GM13977 (cell line): ENCODE data around the gene USP49.
A peak's percentile ranks its signal among the peaks of the same experiment; 100 is the strongest.

Experiments
- DNase-seq: peaks from one replicate; pipeline ENCODE4 v3.0.0; 2012; ENCODE audit warnings: low spot score
- in situ Hi-C: fragments of 300-500 bp; cut with MboI; formaldehyde crosslinking; loops from one replicate; pipeline ENCODE4 v1.12.0; 2022; ENCODE audit warnings: low sequenced_read_pairs, low pct_unique_long_range_greater_than_20kb, mixed read lengths, inconsistent platforms; ENCODE audit not compliant: unreplicated experiment
- TF ChIP-seq, protein P1 (sequence below): IDR thresholded peaks from 2 replicates; pipeline ENCODE4 v1.5.1; 2012; ENCODE audit warnings: mild to moderate bottlenecking, control low read depth; ENCODE audit not compliant: insufficient read depth; ENCODE audit errors: extremely low read depth, missing control alignments

Gene USP49

DNA sequence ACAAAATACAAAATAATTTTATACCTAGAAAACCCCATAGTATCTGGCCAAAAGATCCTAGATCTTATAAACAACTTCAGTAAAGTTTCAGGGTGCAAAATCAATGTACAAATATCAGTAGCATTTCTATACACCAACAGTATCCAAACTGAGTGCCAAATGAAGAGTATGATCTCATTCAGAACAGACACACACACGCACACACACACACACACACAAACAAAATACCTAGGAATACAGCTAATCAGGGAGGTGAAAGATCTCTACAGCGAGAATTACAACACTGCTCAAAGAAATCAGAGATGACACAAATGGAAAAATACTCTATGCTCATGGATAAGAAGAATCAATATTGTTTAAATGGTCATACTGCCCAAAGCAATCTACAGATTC, 58.5 kb downstream of the USP49 start:
- TF ChIP-seq, protein P1, sequence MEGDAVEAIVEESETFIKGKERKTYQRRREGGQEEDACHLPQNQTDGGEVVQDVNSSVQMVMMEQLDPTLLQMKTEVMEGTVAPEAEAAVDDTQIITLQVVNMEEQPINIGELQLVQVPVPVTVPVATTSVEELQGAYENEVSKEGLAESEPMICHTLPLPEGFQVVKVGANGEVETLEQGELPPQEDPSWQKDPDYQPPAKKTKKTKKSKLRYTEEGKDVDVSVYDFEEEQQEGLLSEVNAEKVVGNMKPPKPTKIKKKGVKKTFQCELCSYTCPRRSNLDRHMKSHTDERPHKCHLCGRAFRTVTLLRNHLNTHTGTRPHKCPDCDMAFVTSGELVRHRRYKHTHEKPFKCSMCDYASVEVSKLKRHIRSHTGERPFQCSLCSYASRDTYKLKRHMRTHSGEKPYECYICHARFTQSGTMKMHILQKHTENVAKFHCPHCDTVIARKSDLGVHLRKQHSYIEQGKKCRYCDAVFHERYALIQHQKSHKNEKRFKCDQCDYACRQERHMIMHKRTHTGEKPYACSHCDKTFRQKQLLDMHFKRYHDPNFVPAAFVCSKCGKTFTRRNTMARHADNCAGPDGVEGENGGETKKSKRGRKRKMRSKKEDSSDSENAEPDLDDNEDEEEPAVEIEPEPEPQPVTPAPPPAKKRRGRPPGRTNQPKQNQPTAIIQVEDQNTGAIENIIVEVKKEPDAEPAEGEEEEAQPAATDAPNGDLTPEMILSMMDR: no peak
- DNase-seq: no peak
- in situ Hi-C loops: no loop called here

DNA sequence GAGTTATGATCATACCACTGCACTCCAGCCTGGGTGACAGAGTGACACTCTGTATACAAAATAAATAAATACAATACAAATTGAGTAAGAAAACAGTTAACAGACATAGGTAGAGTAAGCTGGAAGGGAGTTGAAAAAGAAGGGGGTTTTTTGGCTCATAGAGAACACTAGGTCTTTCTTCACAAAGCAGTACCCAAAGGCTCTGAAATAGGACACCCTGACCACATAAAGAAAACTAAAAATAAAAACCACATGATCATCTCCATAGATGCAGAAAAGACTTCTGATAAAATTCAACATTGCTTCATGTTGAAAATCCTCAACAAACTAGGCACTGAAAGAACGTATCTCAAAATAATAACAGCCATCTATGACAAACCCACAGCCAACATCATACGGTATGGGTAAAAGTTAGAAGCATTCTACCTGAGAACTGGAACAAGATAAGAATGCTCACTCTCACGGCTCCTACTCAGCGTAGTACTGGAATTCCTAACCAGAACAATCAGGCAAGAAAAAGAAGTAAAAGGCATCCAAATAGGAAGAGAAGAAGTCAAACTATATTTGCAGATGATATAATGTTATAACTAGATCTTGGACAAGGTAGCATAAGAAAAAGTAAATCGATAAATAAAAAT, 59.0 kb downstream of the USP49 start:
- peak; percentile 30 for DNase-seq
- TF ChIP-seq, protein P1: no peak
- in situ Hi-C loops: no loop called here

DNA sequence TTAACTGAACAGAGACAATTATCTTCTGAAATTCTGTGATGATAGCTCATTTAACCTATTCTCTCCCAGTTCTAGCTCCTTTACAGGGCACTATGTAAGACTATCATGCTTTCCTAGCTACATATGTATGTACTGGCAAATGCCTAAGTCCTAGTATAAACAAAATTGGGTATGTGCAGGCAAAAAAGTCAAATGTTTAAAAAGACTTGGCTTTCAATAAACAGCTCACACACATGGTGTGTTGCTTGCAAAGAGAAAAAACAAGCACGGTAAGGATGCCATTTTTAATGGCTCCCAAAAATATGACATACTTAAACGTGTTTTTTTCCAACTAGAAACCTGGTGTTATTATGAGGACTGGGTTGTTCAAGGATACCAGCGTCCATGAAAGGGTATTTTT, 62.9 kb downstream of the USP49 start:
- DNase-seq: no peak
- TF ChIP-seq, protein P1: no peak
- in situ Hi-C loops: no loop called here

DNA sequence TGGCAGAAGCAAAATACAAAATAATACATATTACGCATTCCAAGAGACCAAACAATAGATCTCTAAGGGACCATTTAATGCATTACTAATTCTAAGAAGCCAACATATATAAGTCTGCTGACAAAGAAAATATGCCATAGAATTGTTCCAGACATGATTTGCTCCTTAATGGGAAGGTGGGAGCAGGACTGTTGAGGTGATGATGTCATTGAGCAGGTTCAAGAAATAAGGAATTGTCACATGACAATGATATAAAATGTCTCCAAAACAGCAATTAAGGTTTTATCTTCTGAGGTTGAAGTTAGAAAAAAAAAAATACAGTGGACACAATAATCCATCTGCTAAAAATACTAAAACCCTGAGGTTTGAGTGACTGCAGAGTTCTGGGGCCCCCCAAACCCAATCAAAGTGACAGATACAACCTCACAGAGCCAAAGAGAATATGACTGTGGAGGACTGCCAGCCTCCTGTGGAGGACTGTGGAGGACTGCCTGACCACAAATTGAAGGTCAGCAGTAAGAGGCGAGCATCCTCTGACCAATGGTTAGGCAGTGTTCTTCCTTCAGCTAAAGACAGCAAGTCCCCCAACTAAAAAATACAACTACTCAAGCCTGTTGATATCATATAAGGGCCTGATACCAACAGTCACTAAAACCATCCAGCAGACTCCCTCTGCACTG, 68.7 kb downstream of the USP49 start:
- TF ChIP-seq, protein P1: no peak
- in situ Hi-C loops: no loop called here
- DNase-seq: no peak

DNA sequence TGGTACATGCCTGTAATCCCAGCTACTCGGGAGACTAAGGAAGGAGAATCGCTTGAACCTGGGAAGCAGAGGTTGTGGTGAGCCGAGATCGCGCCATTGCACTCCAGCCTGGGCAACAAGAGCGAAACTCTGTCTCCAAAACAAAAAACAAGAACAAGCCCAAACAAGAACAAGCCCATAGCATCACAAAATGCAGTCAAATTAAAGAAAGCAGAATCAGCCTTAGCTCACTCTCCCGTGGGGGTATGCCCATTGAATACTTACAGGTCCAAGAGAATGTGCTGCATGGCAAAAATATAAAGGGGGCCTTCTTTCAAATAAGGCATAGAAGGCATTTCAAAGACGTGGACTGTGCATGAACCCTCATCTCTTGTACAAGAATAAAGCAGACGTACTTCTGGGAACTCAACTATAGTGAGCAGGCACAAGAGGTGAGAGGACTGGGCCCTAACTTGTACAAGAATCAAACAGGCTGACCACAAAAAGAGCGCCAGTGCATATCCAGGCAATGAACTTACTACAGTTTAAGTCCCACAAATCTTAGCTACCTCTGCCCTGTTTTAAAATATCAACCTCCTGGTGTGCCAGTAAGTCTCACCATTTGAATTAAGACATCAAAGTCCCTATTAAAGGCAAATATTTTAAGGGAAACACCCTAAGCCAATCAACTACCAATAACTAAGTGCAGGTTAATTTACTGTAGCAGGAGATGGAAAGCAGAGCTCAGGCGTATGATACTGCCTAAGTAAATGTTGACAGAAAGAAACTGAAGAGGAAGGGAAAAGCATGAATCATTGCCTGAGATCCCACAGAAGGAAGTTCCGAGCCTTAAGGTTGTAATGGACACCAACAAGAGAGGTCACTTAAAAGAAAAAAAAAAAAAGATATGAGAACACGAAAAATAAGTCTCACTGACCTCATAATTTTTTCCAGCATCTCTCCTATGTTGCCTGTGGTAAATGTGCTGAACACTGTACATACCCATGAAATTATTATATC, 70.3 kb downstream of the USP49 start:
- in situ Hi-C loops: no loop called here
- no peak for DNase-seq
- TF ChIP-seq, protein P1: no peak

DNA sequence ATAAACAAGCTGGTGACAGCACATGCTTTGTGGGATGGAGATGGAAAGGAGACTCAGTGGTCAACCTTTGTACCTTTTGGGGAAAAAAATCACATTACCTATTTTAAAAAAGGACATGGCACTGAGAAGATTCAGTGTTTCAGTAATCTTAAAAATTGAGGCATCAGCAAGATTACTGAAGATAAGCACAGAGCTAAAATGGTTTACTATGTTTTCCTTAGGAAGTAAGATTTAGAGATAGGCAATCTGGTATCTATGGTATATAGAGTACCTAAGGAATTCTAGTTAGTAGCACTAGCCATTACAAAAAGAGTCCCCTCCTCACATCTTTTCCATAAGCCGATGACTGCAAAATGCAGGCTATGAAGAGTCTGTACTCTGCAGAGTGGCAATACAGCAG, 72.0 kb downstream of the USP49 start:
- in situ Hi-C loops: no loop called here
- TF ChIP-seq, protein P1: no peak
- DNase-seq: no peak
